Activated CD4-positive, alpha-beta T cell treated with anti-CD3 and anti-CD28 coated beads, Interleukin-2, amount 50 U/mL, for 4 hours (primary cell): Measurements from ENCODE around the gene PROB1.
"Not testable (repeated sequence)": the region's sequence is repeated elsewhere in the genome, so short reads cannot be mapped to it uniquely, and the experiment has no call there.

Experiments
- DNase-seq, 2 experiments: peaks; one replicate each; pipeline ENCODE4 v3.0.0-alpha.2; 2020

PROB1 gene

GRCh38 chr5:139394654-139395566 is at the start of gene PROB1:
Gene PROB1, minus strand, starts transcription at chr5:139395104. Its CDS starts 23 bp downstream, at chr5:139395081.
- no peak for DNase-seq

- DNase-seq: no peak
Measured at GRCh38 chr5:139443831-139444453, 49.0 kb upstream of the PROB1 start.

- not testable (repeated sequence) for DNase-seq
Measured at GRCh38 chr5:139440416-139440815, 45.5 kb upstream of the PROB1 start.

GRCh38 chr5:139439013-139439903 is 44.4 kb upstream of the PROB1 start, which contains the start of gene DNAJC18:
Gene DNAJC18, minus strand, starts transcription at chr5:139439525. Its CDS starts 80 bp downstream, at chr5:139439445.
- peak; percentile 88 for DNase-seq

GRCh38 chr5:139438707-139439012 is 43.8 kb upstream of the PROB1 start:
- no peak for DNase-seq

GRCh38 chr5:139435676-139436075 is 40.8 kb upstream of the PROB1 start:
- DNase-seq: no peak

GRCh38 chr5:139431706-139432105 is 36.8 kb upstream of the PROB1 start:
- DNase-seq: no peak

- no peak for DNase-seq
Measured at GRCh38 chr5:139430015-139430414, 35.1 kb upstream of the PROB1 start.

- DNase-seq: no peak
Measured at GRCh38 chr5:139426203-139426885, 31.4 kb upstream of the PROB1 start.

- DNase-seq: no peak
Measured at GRCh38 chr5:139425497-139425896, 30.6 kb upstream of the PROB1 start.

GRCh38 chr5:139422307-139422893 is 27.5 kb upstream of the PROB1 start:
- peak; percentile 32 to 40 for DNase-seq

- DNase-seq: no peak
Measured at GRCh38 chr5:139419226-139420192, 24.6 kb upstream of the PROB1 start.

- DNase-seq: no peak
Measured at GRCh38 chr5:139418793-139419192, 23.9 kb upstream of the PROB1 start.

- no peak for DNase-seq
Measured at GRCh38 chr5:139417214-139417613, 22.3 kb upstream of the PROB1 start.

GRCh38 chr5:139416651-139417050 is 21.7 kb upstream of the PROB1 start:
- no peak for DNase-seq

GRCh38 chr5:139415869-139416268 is 21.0 kb upstream of the PROB1 start:
- DNase-seq: no peak

- no peak for DNase-seq
Measured at GRCh38 chr5:139415221-139415861, 20.4 kb upstream of the PROB1 start.

GRCh38 chr5:139414581-139415130 is 19.8 kb upstream of the PROB1 start:
- DNase-seq: no peak

GRCh38 chr5:139413963-139414362 is 19.1 kb upstream of the PROB1 start:
- no peak for DNase-seq

GRCh38 chr5:139413153-139413552 is 18.2 kb upstream of the PROB1 start:
- no peak for DNase-seq
